H1 (cell line): ENCODE results near the gene KCNQ1. TPM values are rescaled to one million over a fixed set of nuclear protein-coding genes. Genes with fewer than 3 reads are reported as not detected.

ENCODE experiments used
- CTCF ChIA-PET: fragments of 300-600 bp; sonication (Branson Sonifier 250); formaldehyde crosslinking; loops from one replicate; lab custom pipeline; 2021; ENCODE audit not compliant: partially characterized antibody; lab: Charles Lee
- POLR2A ChIA-PET: fragments of 300-600 bp; sonication (Branson Sonifier 250); formaldehyde crosslinking; loops from one replicate; lab custom pipeline; 2021; ENCODE audit warnings: inconsistent platforms; ENCODE audit not compliant: partially characterized antibody; lab: Charles Lee
- DNase-seq, 2 experiments: peaks; one replicate each; pipeline versions ENCODE4 v3.0.0 to v3.0.0-alpha.2; 2010 to 2022; ENCODE audit warnings: low spot score in 2 of 2, low read depth in 1 of 2, mixed read lengths in 1 of 2
- FAIRE-seq: peaks from 2 replicates; lab custom pipeline; 2011; peaks lifted over from hg19 to GRCh38; lab: Jason Lieb, UNC
- H2AFZ ChIP-seq: 2 replicates; pipeline ENCODE4 v1.8.1; 2012; ENCODE audit warnings: low read length, inconsistent platforms
- H2AK5ac ChIP-seq: 2 replicates; pipeline ENCODE4 v1.6.1; 2013; ENCODE audit warnings: low read depth, low read length
- H2BK120ac ChIP-seq: replicated peaks from 2 replicates; pipeline ENCODE3; 2013; ENCODE audit warnings: low read depth, low read length, inconsistent platforms
- H2BK12ac ChIP-seq: 2 replicates; pipeline ENCODE4 v1.6.1; 2013; ENCODE audit warnings: low read depth, low read length
- H2BK15ac ChIP-seq: 2 replicates; pipeline ENCODE4 v1.6.1; 2013; ENCODE audit warnings: low read length
- H2BK20ac ChIP-seq: 2 replicates; pipeline ENCODE4 v1.6.1; 2013; ENCODE audit warnings: low read length
- H2BK5ac ChIP-seq: 2 replicates; pipeline ENCODE4 v1.6.1; 2013; ENCODE audit warnings: low read depth, low read length
- H3K14ac ChIP-seq: 2 replicates; pipeline ENCODE4 v1.6.1; 2013; ENCODE audit warnings: inconsistent platforms; ENCODE audit not compliant: insufficient read length
- H3K18ac ChIP-seq: 2 replicates; pipeline ENCODE4 v1.6.1; 2013; ENCODE audit warnings: low read length; ENCODE audit errors: extremely low read depth
- H3K23ac ChIP-seq: 2 replicates; pipeline ENCODE4 v1.6.1; 2013; ENCODE audit warnings: inconsistent platforms; ENCODE audit not compliant: insufficient read length
- H3K23me2 ChIP-seq: 2 replicates; pipeline ENCODE4 v1.6.1; 2013; ENCODE audit warnings: low read depth, low read length
- H3K27ac ChIP-seq: 2 replicates; pipeline ENCODE4 v1.6.1; 2011; ENCODE audit warnings: low read depth, low read length, inconsistent platforms
- H3K27me3 ChIP-seq, 4 experiments: replicated peaks in 1 of 4; 1 replicate in 1 of 4; 2 replicates in 3 of 4; pipeline versions ENCODE4 v1.6.1 to v1.8.1; 2011 to 2013; ENCODE audit warnings: low read length in 3 of 4, mild to moderate bottlenecking in 3 of 4, inconsistent platforms in 2 of 4, mixed read lengths in 2 of 4, moderate library complexity in 1 of 4; ENCODE audit not compliant: control insufficient read depth in 3 of 4, insufficient read depth in 3 of 4; ENCODE audit errors: extremely low read depth in 1 of 4
- H3K36me3 ChIP-seq, 4 experiments: 2 replicates each; pipeline versions ENCODE4 v1.6.1 to v1.8.1; 2011 to 2013; ENCODE audit warnings: mild to moderate bottlenecking in 4 of 4, low read length in 3 of 4, moderate library complexity in 2 of 4, control low read depth in 1 of 4, inconsistent platforms in 1 of 4; ENCODE audit not compliant: insufficient read depth in 4 of 4, control insufficient read depth in 2 of 4
- H3K4ac ChIP-seq: replicated peaks from 2 replicates; pipeline ENCODE3; 2013; ENCODE audit warnings: low read length, low read depth, mixed read lengths, inconsistent platforms; ENCODE audit not compliant: insufficient read length
- H3K4me1 ChIP-seq, 4 experiments: replicated peaks in 1 of 4; 1 replicate in 1 of 4; 2 replicates in 3 of 4; pipeline versions ENCODE4 v1.6.1 to v1.8.1; 2011 to 2013; ENCODE audit warnings: low read length in 3 of 4, inconsistent platforms in 2 of 4, mixed read lengths in 1 of 4; ENCODE audit not compliant: insufficient read depth in 4 of 4, control insufficient read depth in 3 of 4
- H3K4me2 ChIP-seq, 2 experiments: 2 replicates each; pipeline versions ENCODE4 v1.6.1 to v1.8.1; 2011 to 2013; ENCODE audit warnings: low read depth in 2 of 2, low read length in 2 of 2, control low read depth in 1 of 2, inconsistent platforms in 1 of 2, mild to moderate bottlenecking in 1 of 2; ENCODE audit not compliant: insufficient read depth in 1 of 2
- H3K4me3 ChIP-seq, 4 experiments: fragments of 200-600, 300-600 bp in 1 of 4; sonication (generic), shearing (Covaris generic), sonication (Bioruptor Twin) in 1 of 4; 2 replicates each; pipeline versions ENCODE4 v1.5.1 to v1.8.1; 2011 to 2016; ENCODE audit warnings: low read length in 4 of 4, low read depth in 3 of 4, control low read depth in 2 of 4, inconsistent platforms in 2 of 4, mild to moderate bottlenecking in 2 of 4, mixed read lengths in 1 of 4, moderate library complexity in 1 of 4; ENCODE audit not compliant: insufficient read depth in 2 of 4; ENCODE audit errors: extremely low read depth in 1 of 4
- H3K56ac ChIP-seq: replicated peaks from 2 replicates; pipeline ENCODE3; 2013; ENCODE audit warnings: low read depth, mild to moderate bottlenecking, mixed read lengths, low read length, inconsistent platforms; ENCODE audit not compliant: insufficient read length
- H3K79me1 ChIP-seq: 2 replicates; pipeline ENCODE4 v1.6.1; 2013; ENCODE audit warnings: low read depth, low read length, control low read depth
- H3K79me2 ChIP-seq, 2 experiments: 2 replicates each; pipeline versions ENCODE4 v1.6.1 to v1.8.1; 2012 to 2013; ENCODE audit warnings: low read length in 2 of 2, mild to moderate bottlenecking in 2 of 2, inconsistent platforms in 1 of 2; ENCODE audit not compliant: insufficient read depth in 2 of 2, control insufficient read depth in 1 of 2
- H3K9ac ChIP-seq, 4 experiments: replicated peaks in 1 of 4; 1 replicate in 1 of 4; 2 replicates in 3 of 4; pipeline versions ENCODE4 v1.6.1 to v1.8.1; 2011 to 2013; ENCODE audit warnings: low read depth in 3 of 4, low read length in 3 of 4, control low read depth in 2 of 4, mild to moderate bottlenecking in 2 of 4, moderate library complexity in 2 of 4, inconsistent platforms in 1 of 4; ENCODE audit errors: extremely low read depth in 1 of 4
- H3K9me3 ChIP-seq, 2 experiments: 2 replicates each; pipeline versions ENCODE4 v1.6.1 to v1.8.1; 2012 to 2013; ENCODE audit warnings: mild to moderate bottlenecking in 2 of 2, moderate library complexity in 2 of 2, control low read depth in 1 of 2, inconsistent platforms in 1 of 2, low read depth in 1 of 2, low read length in 1 of 2, mixed read lengths in 1 of 2; ENCODE audit not compliant: insufficient read depth in 2 of 2
- H4K20me1 ChIP-seq, 2 experiments: replicated peaks in 1 of 2; 2 replicates each; pipeline versions ENCODE3 to v1.8.1; 2011 to 2013; ENCODE audit warnings: inconsistent platforms in 2 of 2, low read length in 2 of 2, mild to moderate bottlenecking in 1 of 2; ENCODE audit not compliant: insufficient read depth in 2 of 2, control insufficient read depth in 1 of 2
- H4K5ac ChIP-seq: 2 replicates; pipeline ENCODE4 v1.6.1; 2013; ENCODE audit warnings: low read length, low read depth, mixed read lengths, inconsistent platforms; ENCODE audit not compliant: insufficient read length
- H4K8ac ChIP-seq: 2 replicates; pipeline ENCODE4 v1.8.0; 2013; ENCODE audit warnings: mild to moderate bottlenecking, moderate library complexity, low read length, inconsistent platforms; ENCODE audit not compliant: insufficient read depth; ENCODE audit errors: extremely low read depth
- H4K91ac ChIP-seq: replicated peaks from 2 replicates; pipeline ENCODE3; 2013; ENCODE audit warnings: low read length, mixed read lengths, inconsistent platforms; ENCODE audit not compliant: insufficient read length
- CREB1 ChIP-seq: IDR thresholded peaks from 2 replicates; pipeline ENCODE4 v1.6.1; 2012; ENCODE audit warnings: inconsistent platforms
- GTF2F1 ChIP-seq: IDR thresholded peaks from 2 replicates; pipeline ENCODE4 v1.6.1; 2012; ENCODE audit warnings: low read depth, low read length, improper control_type of control experiment, borderline replicate concordance
- RAD21 ChIP-seq, 2 experiments: IDR thresholded peaks in 1 of 2; conservative IDR thresholded peaks in 1 of 2; 2 replicates each; pipeline ENCODE4 v1.6.1; 2011; ENCODE audit warnings: low read depth in 2 of 2, low read length in 2 of 2, improper control_type of control experiment in 1 of 2, inconsistent platforms in 1 of 2, mild to moderate bottlenecking in 1 of 2, moderate library complexity in 1 of 2
- SRF ChIP-seq: IDR thresholded peaks from 2 replicates; pipeline ENCODE4 v1.6.1; 2011; ENCODE audit warnings: mild to moderate bottlenecking, low read depth, low read length, moderate library complexity
- TCF12 ChIP-seq: IDR thresholded peaks from 2 replicates; pipeline ENCODE4 v1.6.1; 2011; ENCODE audit warnings: low read depth, mild to moderate bottlenecking, low read length
- TEAD4 ChIP-seq: IDR thresholded peaks from 2 replicates; pipeline ENCODE4 v1.6.1; 2012; ENCODE audit warnings: low read depth, low read length, inconsistent platforms, mixed read lengths
- WGBS, 2 experiments: shearing (Covaris generic) in 1 of 2; methylation state at CpG; one replicate each; pipeline versions ENCODE4 v1.1.6 to v1.1.7; 2013 to 2015; ENCODE audit warnings: low lambda C conversion rate in 2 of 2, mixed read lengths in 2 of 2, inconsistent platforms in 1 of 2, low coverage in 1 of 2, missing lambda C conversion rate in 1 of 2; ENCODE audit not compliant: insufficient replicate concordance in 2 of 2, insufficient coverage in 1 of 2, insufficient read length in 1 of 2; ENCODE audit errors: extremely low coverage in 1 of 2, missing lambda C conversion rate in 1 of 2; 5-methylcytosine and 5-hydroxymethylcytosine counted together
- polyA plus RNA-seq, 7 experiments: library from polyadenylated mRNA; depleted of rRNA in 3 of 7; stranded (reverse) in 5 of 7; unstranded in 2 of 7; fragments of >200 nt in 5 of 7; fragments of 200-250 nt in 2 of 7; gene quantifications; 1 replicate in 5 of 7; 2 replicates in 1 of 7; 4 replicates in 1 of 7; pipeline versions ENCODE4 v1.2.1 to v1.2.3, GENCODE V29; 2011 to 2013; ENCODE audit warnings: missing spikeins in 2 of 7, mixed read lengths in 2 of 7
- total RNA-seq: library from RNA; stranded (reverse); fragmentation: NEBNext Ultra II Directional; extraction: Animal tissue kit (Norgen Biotek cat#: 25700); gene quantifications from 2 replicates; pipeline ENCODE4 v1.2.1, GENCODE V29; 2021
- TF ChIP-seq, protein P1 (sequence below): IDR thresholded peaks from 2 replicates; pipeline ENCODE4 v1.6.1; 2012; ENCODE audit warnings: inconsistent platforms
- TF ChIP-seq, protein P2 (sequence below), 3 experiments: IDR thresholded peaks; 1 replicate in 2 of 3; 2 replicates in 1 of 3; pipeline versions ENCODE4 v1.5.1 to v1.6.1; 2011; ENCODE audit warnings: low read length in 3 of 3, mild to moderate bottlenecking in 3 of 3, inconsistent platforms in 2 of 3, low read depth in 1 of 3, moderate library complexity in 1 of 3; ENCODE audit not compliant: insufficient read depth in 1 of 3; ENCODE audit errors: control extremely low read depth in 1 of 3

Gene KCNQ1
- total and polyA plus RNA-seq, 2 of the 8 experiments (the other 6 are each of a cell fraction or from before 2014, with no cell fraction given) = 1.9 to 2.0 TPM

DNA sequence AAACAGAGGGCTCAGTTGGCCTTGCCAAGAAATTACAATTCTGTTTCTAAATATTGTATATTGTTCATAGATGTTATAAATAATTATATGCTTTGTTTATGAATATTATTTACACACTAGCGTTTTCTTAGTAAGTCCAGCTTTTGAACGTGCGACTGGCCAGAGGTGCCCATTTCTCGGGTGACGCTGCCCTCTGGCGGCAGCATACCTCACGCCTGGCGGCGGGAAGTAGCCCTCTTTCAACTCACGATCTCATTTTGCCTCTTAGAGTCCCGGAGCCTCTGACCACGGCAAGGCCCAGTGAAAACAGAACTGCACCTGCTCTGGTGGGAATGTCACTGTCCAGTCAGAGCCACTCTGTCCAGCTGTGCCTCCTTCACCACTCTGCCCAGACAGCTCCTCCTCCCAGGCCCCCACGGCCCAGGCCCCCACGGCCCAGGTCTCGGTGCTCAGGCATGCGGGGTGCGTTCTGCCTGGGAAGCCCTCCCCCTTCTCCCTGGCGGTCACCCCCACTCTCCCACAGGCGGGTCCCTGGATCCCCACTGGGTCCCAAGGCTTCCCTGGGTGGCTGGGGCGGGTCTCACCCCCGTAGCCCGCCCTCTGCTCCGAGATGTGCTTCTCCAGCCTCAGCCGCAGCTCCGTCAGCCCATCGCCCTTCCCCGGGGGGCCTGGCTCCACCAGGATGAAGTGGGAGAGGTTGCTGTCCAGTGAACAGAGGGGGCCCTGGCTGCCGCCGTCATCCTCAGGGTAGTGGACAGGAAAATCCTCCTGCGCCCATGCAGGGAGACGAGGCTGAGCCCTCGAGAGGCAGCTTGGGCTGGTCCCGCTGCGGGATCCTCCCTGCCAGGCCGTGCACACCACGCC is 24.9 kb upstream of the KCNQ1 start:
- CTCF ChIA-PET = interaction anchor here (0.6 to 11.5 kb wide), 58 partner anchors 8 to 791 kb away, joined by 3 to 359 read pairs (median 4); partner anchors contain the start of genes C11orf21, TSPAN32 and TSSC4
- Histone ChIP-seq H4K5ac (peak overlapping the region; percentile 48), H2AFZ (no peak overlapping the region; the same call in 1 of the 2 replicates), H3K4me2 (no peak overlapping the region), H3K23me2 (no peaks in the 10 kb centered on the region), H2BK120ac (no peak overlapping the region), H3K4me3 (no peak overlapping the region), H3K9me3 (no peaks in the 10 kb centered on the region), H3K79me2 (no peaks in the 10 kb centered on the region), H3K27me3 (peaks cover 0 to 3% (median 0%) of the 10 kb centered on the region in 4 experiments; a peak in 1 of 7 replicates), H3K18ac (no peak overlapping the region), H3K9ac (no peak overlapping the region), H3K14ac (no peak overlapping the region), H3K23ac (no peak overlapping the region), H2AK5ac (no peak overlapping the region), H4K91ac (peak overlapping the region; percentile 64), H2BK5ac (no peak overlapping the region), H3K27ac (no peak overlapping the region), H2BK15ac (no peak overlapping the region), H3K4me1 (peaks cover 0 to 5% (median under 1%) of the 10 kb centered on the region in 4 experiments; a peak in 2 of 7 replicates), H3K79me1 (no peaks in the 10 kb centered on the region), H3K36me3 (no peaks in the 10 kb centered on the region), H2BK20ac (no peak overlapping the region), H4K8ac (peak overlapping the region; percentile 65; the same call in 1 of the 2 replicates), H4K20me1 (no peaks in the 10 kb centered on the region), H3K4ac (no peak overlapping the region), H3K56ac (no peak overlapping the region), H2BK12ac (no peak overlapping the region)
- WGBS, 2 experiments = 60% methylated on average over 25 of the region's 36 CpGs; no CpG with 5 or more reads in 1 of the 2 experiments
- DNase-seq (peak in 1 of 2 experiments; percentile 84), FAIRE-seq (no peak)
- POLR2A ChIA-PET = interaction anchor here (0.9 to 4.3 kb wide), 5 partner anchors 15 to 465 kb away, joined by 3 to 17 read pairs (median 10); partner anchors contain the start of genes CD81, CDKN1C and TSSC4
- TF ChIP-seq GTF2F1 (no peak), TCF12 (no peak), SRF (no peak), TEAD4 (peak; percentile 65), CREB1 (0 out of 2 replicates have a peak, but pooled peaks have one; percentile 15), RAD21 (IDR thresholded peaks at IDR 0.05 in 1 of 2, conservative IDR thresholded peaks at IDR 0.05 in 1 of 2; ENCODE audit: low read depth in 2 of 2, low read length in 2 of 2) (peak; percentile 79 to 86)
- TF ChIP-seq, protein P1, sequence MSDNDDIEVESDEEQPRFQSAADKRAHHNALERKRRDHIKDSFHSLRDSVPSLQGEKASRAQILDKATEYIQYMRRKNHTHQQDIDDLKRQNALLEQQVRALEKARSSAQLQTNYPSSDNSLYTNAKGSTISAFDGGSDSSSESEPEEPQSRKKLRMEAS = no peak
- TF ChIP-seq, protein P2, sequence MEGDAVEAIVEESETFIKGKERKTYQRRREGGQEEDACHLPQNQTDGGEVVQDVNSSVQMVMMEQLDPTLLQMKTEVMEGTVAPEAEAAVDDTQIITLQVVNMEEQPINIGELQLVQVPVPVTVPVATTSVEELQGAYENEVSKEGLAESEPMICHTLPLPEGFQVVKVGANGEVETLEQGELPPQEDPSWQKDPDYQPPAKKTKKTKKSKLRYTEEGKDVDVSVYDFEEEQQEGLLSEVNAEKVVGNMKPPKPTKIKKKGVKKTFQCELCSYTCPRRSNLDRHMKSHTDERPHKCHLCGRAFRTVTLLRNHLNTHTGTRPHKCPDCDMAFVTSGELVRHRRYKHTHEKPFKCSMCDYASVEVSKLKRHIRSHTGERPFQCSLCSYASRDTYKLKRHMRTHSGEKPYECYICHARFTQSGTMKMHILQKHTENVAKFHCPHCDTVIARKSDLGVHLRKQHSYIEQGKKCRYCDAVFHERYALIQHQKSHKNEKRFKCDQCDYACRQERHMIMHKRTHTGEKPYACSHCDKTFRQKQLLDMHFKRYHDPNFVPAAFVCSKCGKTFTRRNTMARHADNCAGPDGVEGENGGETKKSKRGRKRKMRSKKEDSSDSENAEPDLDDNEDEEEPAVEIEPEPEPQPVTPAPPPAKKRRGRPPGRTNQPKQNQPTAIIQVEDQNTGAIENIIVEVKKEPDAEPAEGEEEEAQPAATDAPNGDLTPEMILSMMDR (IDR thresholded peaks at IDR 0.05; ENCODE audit: control extremely low read depth in 1 of 3, insufficient read depth in 1 of 3, low read depth in 1 of 3, low read length in 3 of 3) = peak in 2 of 3 experiments; percentile 83 to 93; a peak in 3 of 4 replicates
